PFSK-1 (cell line): ENCODE results near the gene CUEDC1.
A peak's percentile ranks its signal among the peaks of the same experiment; 100 is the strongest.

Source experiments
- FOXP2 ChIP-seq: optimal IDR thresholded peaks from 2 replicates; pipeline ENCODE3; 2011; ENCODE audit warnings: borderline replicate concordance, control low read depth, inconsistent platforms; ENCODE audit not compliant: insufficient read depth; ENCODE audit errors: extremely low read length, extremely low read depth
- POLR2AphosphoS5 ChIP-seq: IDR thresholded peaks from 2 replicates; pipeline ENCODE4 v1.6.1; 2012; ENCODE audit warnings: low read depth, mild to moderate bottlenecking, control low read depth, low read length, moderate library complexity
- REST ChIP-seq, 2 experiments: IDR thresholded peaks; 2 replicates each; pipeline versions ENCODE4 v1.6.1 to v1.8.0; 2011 to 2012; ENCODE audit warnings: low read depth in 2 of 2, low read length in 2 of 2, control low read depth in 1 of 2, inconsistent platforms in 1 of 2, mild to moderate bottlenecking in 1 of 2, moderate library complexity in 1 of 2; ENCODE audit not compliant: insufficient read depth in 1 of 2
- SIN3A ChIP-seq: IDR thresholded peaks from 2 replicates; pipeline ENCODE4 v1.6.1; 2012; ENCODE audit warnings: mild to moderate bottlenecking, low read length, moderate library complexity, borderline replicate concordance; ENCODE audit not compliant: insufficient read depth
- TAF1 ChIP-seq: IDR thresholded peaks from 2 replicates; pipeline ENCODE4 v1.6.1; 2012; ENCODE audit warnings: low read length, control low read depth, borderline replicate concordance; ENCODE audit not compliant: insufficient read depth

Gene CUEDC1

GRCh38 chr17:57957886-57958285 lies 2.7 kb upstream of the CUEDC1 start:
- no peak for TF ChIP-seq SIN3A
- TF ChIP-seq POLR2AphosphoS5, result no peak
- no peak for TF ChIP-seq FOXP2
- TF ChIP-seq TAF1, result no peak
- no peak for TF ChIP-seq REST (IDR thresholded peaks at IDR 0.05; ENCODE audit: insufficient read depth in 1 of 2, low read depth in 2 of 2, low read length in 2 of 2)

GRCh38 chr17:57957120-57957850 lies 2.1 kb upstream of the CUEDC1 start:
- TF ChIP-seq REST (IDR thresholded peaks at IDR 0.05; ENCODE audit: insufficient read depth in 1 of 2, low read depth in 2 of 2, low read length in 2 of 2) (no peak), FOXP2 (no peak), POLR2AphosphoS5 (no peak), SIN3A (no peak), TAF1 (no peak)

- TF ChIP-seq TAF1 (no peak), FOXP2 (no peak), SIN3A (no peak)
These were observed 1.3 kb upstream of the CUEDC1 start for GRCh38 chr17:57956291-57957119.

GRCh38 chr17:57954397-57955182 lies 622 bp downstream of the CUEDC1 start:
- TF ChIP-seq SIN3A, result no peak

GRCh38 chr17:57953705-57954396 lies 1.4 kb downstream of the CUEDC1 start:
- TF ChIP-seq POLR2AphosphoS5 (no peak), REST (IDR thresholded peaks at IDR 0.05; ENCODE audit: insufficient read depth in 1 of 2, low read depth in 2 of 2, low read length in 2 of 2) (peak in 1 of 2 experiments; percentile 61; a peak in 1 of 4 replicates)

- TF ChIP-seq SIN3A (no peak), FOXP2 (no peak), REST (IDR thresholded peaks at IDR 0.05; ENCODE audit: insufficient read depth in 1 of 2, low read depth in 2 of 2, low read length in 2 of 2) (no peak), POLR2AphosphoS5 (no peak), TAF1 (no peak)
These were observed 2.0 kb downstream of the CUEDC1 start for GRCh38 chr17:57953219-57953618.
